Gastroesophageal sphincter (tissue), 4 donors: ENCODE results near the gene CFAP58. TPM values are rescaled to one million over a fixed set of nuclear protein-coding genes. Genes with fewer than 3 reads are reported as not detected.

Experiments
- ATAC-seq: fragments of 150-250 bp; one replicate; pipeline ENCODE4 v1.9.1; 2016; ENCODE audit warnings: mild to moderate bottlenecking, moderate library complexity
- H3K27ac ChIP-seq, 4 donors: fragments of 200-600 bp; sonication (generic) in 3 of 4; 1 replicate in 3 of 4; 2 replicates in 1 of 4; pipeline ENCODE4 v1.5.1; 2016 to 2019
- H3K27me3 ChIP-seq: fragments of 200-600 bp; sonication (generic); one replicate; pipeline ENCODE4 v1.5.1; 2019
- H3K36me3 ChIP-seq, 2 donors: fragments of 200-600 bp; sonication (generic); one replicate each; pipeline ENCODE4 v1.5.1; 2019; ENCODE audit warnings: control low read depth in 1 of 2
- H3K4me1 ChIP-seq, 3 donors: fragments of 200-600 bp; sonication (generic); 1 replicate in 2 of 3; 2 replicates in 1 of 3; pipeline ENCODE4 v1.5.1; 2016 to 2019; ENCODE audit warnings: control low read depth in 2 of 3
- H3K4me3 ChIP-seq, 2 donors: fragments of 200-600 bp; sonication (generic); one replicate each; pipeline ENCODE4 v1.5.1; 2019; ENCODE audit warnings: mild to moderate bottlenecking in 1 of 2, moderate library complexity in 1 of 2
- H3K9me3 ChIP-seq, 3 donors: fragments of 200-600 bp; sonication (generic); one replicate each; pipeline ENCODE4 v1.5.1; 2017 to 2019; ENCODE audit warnings: control low read depth in 2 of 3
- EP300 ChIP-seq: sonication (generic); formaldehyde crosslinking; IDR thresholded peaks from one replicate; pipeline ENCODE4 v1.6.1; 2017; ENCODE audit warnings: antibody characterized with exemption, mild to moderate bottlenecking
- POLR2A ChIP-seq, 2 donors: fragments of 450-650 bp; IDR thresholded peaks; one replicate each; pipeline ENCODE4 v1.6.1; 2017; ENCODE audit warnings: antibody characterized with exemption in 2 of 2, mild to moderate bottlenecking in 2 of 2, moderate library complexity in 1 of 2
- POLR2AphosphoS5 ChIP-seq: sonication (generic); formaldehyde crosslinking; IDR thresholded peaks from one replicate; pipeline ENCODE4 v1.6.1; 2017; ENCODE audit warnings: antibody characterized with exemption
- WGBS, 2 donors: methylation state at CpG; one replicate each; pipeline ENCODE4 v1.1.5; 2018; ENCODE audit warnings: low coverage in 1 of 2; 5-methylcytosine and 5-hydroxymethylcytosine counted together
- total RNA-seq, 4 donors: library from RNA; depleted of rRNA; stranded (reverse); fragments of >200 nt; gene quantifications; one replicate each; pipeline ENCODE4 v1.1.0, GENCODE V29; 2016
- TF ChIP-seq, protein P1 (sequence below), 4 experiments: fragments of 200-600 bp in 2 of 4; fragments of 450-650 bp in 2 of 4; sonication (generic) in 1 of 4; IDR thresholded peaks; one replicate each; pipeline ENCODE4 v1.5.1; 2017 to 2019; ENCODE audit warnings: antibody characterized with exemption in 4 of 4, mild to moderate bottlenecking in 2 of 4, moderate library complexity in 2 of 4

The CFAP58 gene
- total RNA-seq, 4 donors from 2014 or later: 0.27 to 1.6 (median 1.3) TPM

DNA sequence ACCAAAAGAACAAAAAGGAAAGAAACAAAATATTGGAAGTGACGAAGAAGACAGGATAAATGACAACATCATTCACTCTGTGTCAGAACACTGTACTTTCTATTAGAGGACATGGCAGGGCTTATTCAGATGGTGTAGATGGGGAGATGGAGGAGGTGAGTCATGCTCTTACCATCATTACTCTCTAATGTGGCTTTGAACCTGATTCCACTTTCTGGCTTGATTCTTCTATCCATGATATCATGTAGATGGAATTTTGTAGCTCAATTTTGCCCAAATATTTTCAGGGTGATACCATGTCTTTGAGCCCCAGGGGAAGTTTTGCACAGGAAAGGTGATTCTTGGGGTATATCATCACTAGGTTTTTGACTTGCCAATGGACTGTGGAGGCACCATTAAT, 91.7 kb downstream of the CFAP58 start:
- Histone ChIP-seq H3K9me3 (no peaks in the 10 kb centered on the region), H3K4me3 (no peak overlapping the region), H3K27ac (no peak overlapping the region), H3K36me3 (no peaks in the 10 kb centered on the region), H3K27me3 (no peaks in the 10 kb centered on the region), H3K4me1 (no peaks in the 10 kb centered on the region)
- TF ChIP-seq POLR2A (IDR thresholded peaks at IDR 0.05) (no peak), POLR2AphosphoS5 (no peak), EP300 (no peak)
- TF ChIP-seq, protein P1, sequence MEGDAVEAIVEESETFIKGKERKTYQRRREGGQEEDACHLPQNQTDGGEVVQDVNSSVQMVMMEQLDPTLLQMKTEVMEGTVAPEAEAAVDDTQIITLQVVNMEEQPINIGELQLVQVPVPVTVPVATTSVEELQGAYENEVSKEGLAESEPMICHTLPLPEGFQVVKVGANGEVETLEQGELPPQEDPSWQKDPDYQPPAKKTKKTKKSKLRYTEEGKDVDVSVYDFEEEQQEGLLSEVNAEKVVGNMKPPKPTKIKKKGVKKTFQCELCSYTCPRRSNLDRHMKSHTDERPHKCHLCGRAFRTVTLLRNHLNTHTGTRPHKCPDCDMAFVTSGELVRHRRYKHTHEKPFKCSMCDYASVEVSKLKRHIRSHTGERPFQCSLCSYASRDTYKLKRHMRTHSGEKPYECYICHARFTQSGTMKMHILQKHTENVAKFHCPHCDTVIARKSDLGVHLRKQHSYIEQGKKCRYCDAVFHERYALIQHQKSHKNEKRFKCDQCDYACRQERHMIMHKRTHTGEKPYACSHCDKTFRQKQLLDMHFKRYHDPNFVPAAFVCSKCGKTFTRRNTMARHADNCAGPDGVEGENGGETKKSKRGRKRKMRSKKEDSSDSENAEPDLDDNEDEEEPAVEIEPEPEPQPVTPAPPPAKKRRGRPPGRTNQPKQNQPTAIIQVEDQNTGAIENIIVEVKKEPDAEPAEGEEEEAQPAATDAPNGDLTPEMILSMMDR (IDR thresholded peaks at IDR 0.05): no peak
- WGBS, 2 donors: 100% methylated on average over 1 of the region's 1 CpG
- ATAC-seq: no peak

DNA sequence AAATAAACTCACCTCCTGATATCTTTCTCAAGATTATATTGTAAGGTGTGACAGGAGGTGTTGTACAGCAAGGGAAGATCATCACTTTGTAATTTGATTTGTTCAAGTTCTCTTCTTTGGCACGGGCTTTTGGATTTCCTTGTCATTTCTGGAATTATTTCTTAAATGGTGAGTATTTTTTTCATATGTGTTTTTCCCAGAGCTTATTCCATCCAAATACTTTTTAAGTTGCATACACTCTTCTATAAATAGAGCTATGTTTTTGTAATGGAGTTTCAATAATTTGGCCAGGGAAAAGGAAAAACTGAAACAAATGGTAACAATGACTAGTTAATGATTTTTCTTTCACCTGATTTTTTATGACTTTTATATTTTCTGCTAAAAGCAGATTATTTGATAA, 92.5 kb downstream of the CFAP58 start:
- Histone ChIP-seq H3K4me1 (no peaks in the 10 kb centered on the region), H3K9me3 (no peaks in the 10 kb centered on the region), H3K27me3 (no peaks in the 10 kb centered on the region), H3K4me3 (no peak overlapping the region), H3K27ac (no peak overlapping the region), H3K36me3 (no peaks in the 10 kb centered on the region)
- 24 to 25% methylated on average over 1 of the region's 1 CpG for WGBS, 2 donors
- TF ChIP-seq POLR2A (IDR thresholded peaks at IDR 0.05) (no peak), EP300 (no peak), POLR2AphosphoS5 (no peak)
- TF ChIP-seq, protein P1 (IDR thresholded peaks at IDR 0.05): no peak
- ATAC-seq: no peak

DNA sequence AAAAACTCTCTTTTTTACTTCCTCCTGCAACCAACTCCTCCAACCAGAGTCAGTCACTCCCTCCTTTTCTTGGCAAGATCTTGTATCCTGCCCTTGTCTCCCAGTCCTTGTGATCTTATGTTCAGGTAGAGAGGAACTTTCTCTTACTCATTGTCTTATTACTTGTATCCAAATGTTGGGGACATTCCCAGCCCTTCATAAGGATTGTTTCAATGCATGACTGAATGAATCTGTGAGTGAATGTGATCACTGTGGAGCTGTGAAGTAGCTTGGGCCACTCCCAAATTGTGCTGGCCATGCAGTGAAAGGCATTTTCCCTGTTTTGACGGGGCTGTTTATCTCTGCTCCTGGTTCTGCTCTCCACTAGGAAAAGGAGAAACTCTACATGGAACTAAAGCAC, 93.7 kb downstream of the CFAP58 start:
- no peak overlapping the region for H3K27ac ChIP-seq
- H3K4me1 ChIP-seq: no peaks in the 10 kb centered on the region
- TF ChIP-seq POLR2A (IDR thresholded peaks at IDR 0.05) (no peak), EP300 (no peak), POLR2AphosphoS5 (no peak)
- TF ChIP-seq, protein P1 (IDR thresholded peaks at IDR 0.05): no peak
- no CpG with 5 or more reads among the region's 1 CpG for WGBS, 2 donors
- H3K9me3 ChIP-seq: no peaks in the 10 kb centered on the region
- no peak overlapping the region for H3K4me3 ChIP-seq
- H3K27me3 ChIP-seq: no peaks in the 10 kb centered on the region
- no peaks in the 10 kb centered on the region for H3K36me3 ChIP-seq
- no peak for ATAC-seq

DNA sequence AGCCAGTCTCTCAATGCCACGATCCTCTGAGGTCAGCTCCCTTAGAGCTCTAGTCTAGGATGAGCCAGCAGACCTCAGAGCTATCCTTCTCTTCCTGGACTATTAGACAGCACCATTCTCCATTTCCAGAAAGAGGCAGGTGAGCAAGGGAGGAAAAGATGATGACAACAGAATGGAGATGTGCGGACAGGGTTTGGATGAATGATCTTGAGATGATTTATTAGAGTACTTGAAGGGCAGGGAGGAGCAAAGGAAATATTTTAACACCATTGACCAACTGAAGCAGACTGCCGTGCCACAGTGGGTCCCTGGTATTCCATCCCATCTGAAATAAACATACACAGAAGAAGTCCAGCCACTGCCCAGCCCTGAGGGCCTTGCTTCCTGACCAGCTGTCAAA, 94.3 kb downstream of the CFAP58 start:
- Histone ChIP-seq H3K36me3 (no peaks in the 10 kb centered on the region), H3K27ac (no peak overlapping the region), H3K4me1 (no peaks in the 10 kb centered on the region), H3K4me3 (no peak overlapping the region), H3K9me3 (no peaks in the 10 kb centered on the region), H3K27me3 (no peaks in the 10 kb centered on the region)
- 80 to 82% methylated on average over 1 to 3 of the region's 3 CpGs for WGBS, 2 donors
- ATAC-seq: no peak
- TF ChIP-seq EP300 (no peak), POLR2A (IDR thresholded peaks at IDR 0.05) (no peak), POLR2AphosphoS5 (no peak)
- TF ChIP-seq, protein P1 (IDR thresholded peaks at IDR 0.05): no peak

DNA sequence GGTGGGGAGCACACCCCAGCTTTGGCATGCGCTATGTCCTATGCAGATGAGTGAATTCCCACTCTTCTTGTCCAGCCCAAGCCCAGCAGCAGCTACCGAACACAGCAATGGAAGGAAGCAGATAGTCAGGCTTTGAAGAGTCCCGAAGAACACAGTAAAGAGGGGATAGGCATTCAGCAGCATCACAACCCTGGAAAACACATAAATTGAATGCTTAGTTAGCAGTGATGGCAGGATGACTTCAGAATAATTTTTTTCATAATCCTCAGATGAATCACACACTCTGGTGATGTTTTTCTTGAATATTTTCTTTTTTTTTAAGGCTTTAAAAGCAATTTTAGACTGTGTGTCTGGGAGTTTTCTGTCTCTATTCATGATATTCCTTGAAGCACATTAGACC, 95.8 kb downstream of the CFAP58 start:
- no peaks in the 10 kb centered on the region for H3K36me3 ChIP-seq
- H3K4me3 ChIP-seq: no peak overlapping the region
- no peak overlapping the region for H3K27ac ChIP-seq
- H3K4me1 ChIP-seq: no peaks in the 10 kb centered on the region
- H3K9me3 ChIP-seq: no peaks in the 10 kb centered on the region
- TF ChIP-seq, protein P1 (IDR thresholded peaks at IDR 0.05): no peak
- no peak for TF ChIP-seq POLR2AphosphoS5
- TF ChIP-seq POLR2A (IDR thresholded peaks at IDR 0.05): no peak
- no peak for TF ChIP-seq EP300
- no peaks in the 10 kb centered on the region for H3K27me3 ChIP-seq
- ATAC-seq: no peak
- 93 to 96% methylated on average over 2 to 3 of the region's 3 CpGs for WGBS, 2 donors
